HCEC 1CT (cell line): Measurements from ENCODE around the gene HAPLN3.

ENCODE experiments used
- DNase-seq: peaks from one replicate; pipeline ENCODE4 v3.0.0-alpha.2; 2017

Gene HAPLN3

DNA sequence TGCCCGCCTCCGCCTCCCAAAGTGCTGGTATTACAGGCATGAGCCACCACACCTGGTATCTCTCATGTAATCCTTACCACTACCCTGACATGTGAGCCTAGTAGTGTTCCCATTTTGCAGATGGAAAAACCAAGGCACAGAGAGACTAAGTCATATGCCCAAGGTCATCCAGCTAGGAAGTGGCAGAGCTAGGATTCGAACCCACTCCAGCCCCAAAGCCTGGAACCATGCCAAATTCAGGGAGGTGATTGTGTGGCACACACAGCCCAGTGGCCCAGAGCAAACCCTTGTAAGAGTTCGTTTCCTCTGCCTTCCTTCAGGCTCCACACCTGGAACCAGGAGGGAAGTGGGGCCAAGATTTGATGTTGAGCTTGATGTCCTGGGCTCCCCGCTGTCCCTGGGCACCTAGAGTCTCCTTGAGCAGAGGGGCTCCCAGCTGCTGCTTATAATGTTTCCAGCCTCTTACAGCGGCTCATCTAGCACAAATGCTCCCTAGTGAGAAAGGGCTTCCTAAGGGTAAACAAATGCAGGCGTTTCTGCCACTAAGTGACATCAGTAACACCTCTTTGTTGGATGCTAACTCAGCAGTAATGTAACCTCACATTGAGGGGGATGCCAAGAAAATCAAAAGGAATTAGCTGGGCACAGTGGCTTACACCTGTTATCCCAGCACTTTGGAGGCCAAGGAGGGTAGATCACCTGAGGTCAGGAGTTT, 3.6 kb downstream of the HAPLN3 start:
- no peak for DNase-seq

- DNase-seq, result no peak
These were observed 4.8 kb downstream of the HAPLN3 start for GRCh38 chr15:88890495-88890894.

DNA sequence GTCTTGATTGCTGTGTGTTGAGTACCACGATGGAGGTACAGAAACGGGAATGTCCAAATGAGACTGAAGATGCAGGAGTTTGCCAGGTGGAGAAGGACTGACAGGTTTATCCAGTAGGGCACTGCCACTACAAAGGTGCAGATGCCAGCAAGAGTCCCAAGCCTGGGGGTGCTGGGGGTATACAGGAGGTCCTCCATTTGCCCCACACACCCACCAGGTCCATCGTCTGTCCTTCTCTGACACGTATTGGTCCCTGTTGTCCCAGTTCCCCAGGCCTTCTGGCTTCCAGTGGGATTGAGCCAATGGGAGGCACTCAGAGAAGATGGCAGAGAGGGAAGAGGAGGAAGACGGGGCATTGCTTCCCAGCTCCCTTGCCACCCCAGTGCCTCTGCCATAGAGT, 6.6 kb downstream of the HAPLN3 start:
- no peak for DNase-seq

- no peak for DNase-seq
These were observed 8.2 kb downstream of the HAPLN3 start for GRCh38 chr15:88887068-88887580.

DNA sequence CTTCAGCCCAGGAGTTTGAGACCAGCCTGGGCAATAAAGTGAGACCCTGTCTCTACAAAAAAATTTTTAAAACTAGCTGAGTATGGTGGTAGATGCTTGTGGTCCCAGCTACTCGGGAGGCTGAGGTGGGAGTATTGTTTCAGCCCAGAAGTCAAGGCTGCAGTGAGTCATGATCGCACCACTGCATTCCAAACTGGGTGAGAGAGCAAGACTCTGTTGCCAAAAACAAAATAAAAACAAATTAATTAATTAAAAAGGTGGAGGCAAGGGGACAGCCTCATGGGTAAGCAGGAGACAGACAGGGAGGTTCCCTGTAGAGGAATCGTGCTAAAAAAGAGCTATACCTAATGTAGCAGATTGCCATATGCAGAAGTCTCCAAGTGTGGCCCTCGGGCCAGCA, 12.6 kb downstream of the HAPLN3 start:
- no peak for DNase-seq

GRCh38 chr15:88881775-88882174, 13.6 kb downstream of the HAPLN3 start:
- no peak for DNase-seq

DNA sequence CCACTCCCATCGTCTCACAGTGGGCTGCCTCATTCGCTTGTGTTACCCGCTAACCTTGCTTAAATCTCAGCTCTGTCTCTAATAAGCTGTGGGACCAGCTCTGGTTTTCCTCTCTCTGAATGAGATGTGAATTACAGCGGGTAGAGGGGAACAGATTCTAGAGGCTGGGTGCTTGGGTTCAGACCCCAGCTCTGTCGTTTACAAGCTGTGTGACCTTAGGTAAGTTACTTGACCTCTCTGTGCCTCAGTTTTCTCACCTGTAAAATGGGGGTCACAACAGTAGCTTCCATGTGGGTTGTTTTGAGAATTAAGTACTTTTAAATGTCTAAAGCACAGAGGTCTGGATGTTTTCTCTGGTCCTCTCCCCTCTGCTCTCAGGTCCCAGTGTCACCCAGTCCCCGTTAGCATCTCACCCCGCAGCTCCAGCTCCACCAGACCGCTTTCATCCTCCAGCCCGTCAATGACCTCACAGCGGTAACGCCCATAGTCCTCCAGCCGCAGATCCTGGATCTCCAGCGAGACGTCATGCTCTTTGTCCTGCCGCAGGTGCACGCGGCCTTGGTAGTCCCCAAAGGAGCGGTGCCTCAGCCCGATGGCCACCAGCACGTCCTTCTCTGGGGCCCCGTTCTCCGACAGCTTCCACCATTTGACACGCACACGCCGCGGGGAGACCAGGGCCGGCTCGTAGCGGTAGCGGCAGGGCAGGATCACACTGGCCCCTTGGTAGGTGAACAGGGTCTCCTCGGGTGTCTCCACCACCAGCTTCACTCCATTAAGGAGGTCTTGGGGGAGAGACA, 14.2 kb downstream of the HAPLN3 start:
- DNase-seq, result no peak

- peak; percentile 39 for DNase-seq
These were observed 16.6 kb downstream of the HAPLN3 start for GRCh38 chr15:88878720-88879184.

GRCh38 chr15:88877906-88878305, 17.4 kb downstream of the HAPLN3 start:
- DNase-seq, result no peak

DNA sequence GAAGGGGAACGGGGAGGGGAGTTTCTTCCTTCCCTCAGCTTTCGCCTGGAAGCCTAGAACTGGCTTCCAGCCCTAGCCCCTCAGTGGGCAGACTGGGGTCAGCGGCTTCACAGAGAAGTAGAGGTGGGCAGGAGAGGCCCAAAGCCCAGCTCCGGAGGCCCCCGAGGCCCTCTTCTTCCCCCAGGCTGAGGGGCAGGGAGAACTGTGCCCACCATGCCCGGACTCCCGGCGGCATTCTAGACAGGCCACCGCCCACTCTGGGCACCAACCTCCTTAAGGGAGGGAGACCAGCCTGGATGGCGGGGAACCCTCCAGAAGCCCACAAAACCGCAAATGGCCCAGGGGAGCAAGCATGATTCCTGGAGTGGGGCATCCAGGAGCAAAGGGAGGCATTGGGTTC, 17.9 kb downstream of the HAPLN3 start:
- no peak for DNase-seq

DNA sequence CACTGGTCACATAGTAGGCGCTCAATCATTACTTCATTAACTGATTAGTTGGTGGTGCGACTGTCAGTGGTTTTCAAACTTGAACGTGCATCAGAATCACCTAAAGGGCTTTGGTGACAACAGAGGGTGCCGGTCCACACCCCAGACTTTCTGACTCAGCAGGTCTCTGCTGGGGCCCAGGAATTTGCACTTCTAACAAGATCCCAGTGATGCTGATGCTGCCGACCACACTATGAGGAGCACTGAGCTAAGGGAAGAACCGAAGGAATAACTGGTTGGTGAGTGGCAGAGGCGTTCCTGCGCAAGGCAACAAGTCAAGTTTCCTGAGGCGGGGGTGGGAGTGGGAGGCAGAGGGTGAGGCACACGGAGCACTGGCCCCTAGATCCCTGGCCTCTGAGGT, 18.8 kb downstream of the HAPLN3 start:
- DNase-seq, result no peak

- no peak for DNase-seq
These were observed 20.7 kb downstream of the HAPLN3 start for GRCh38 chr15:88874684-88875083.

DNA sequence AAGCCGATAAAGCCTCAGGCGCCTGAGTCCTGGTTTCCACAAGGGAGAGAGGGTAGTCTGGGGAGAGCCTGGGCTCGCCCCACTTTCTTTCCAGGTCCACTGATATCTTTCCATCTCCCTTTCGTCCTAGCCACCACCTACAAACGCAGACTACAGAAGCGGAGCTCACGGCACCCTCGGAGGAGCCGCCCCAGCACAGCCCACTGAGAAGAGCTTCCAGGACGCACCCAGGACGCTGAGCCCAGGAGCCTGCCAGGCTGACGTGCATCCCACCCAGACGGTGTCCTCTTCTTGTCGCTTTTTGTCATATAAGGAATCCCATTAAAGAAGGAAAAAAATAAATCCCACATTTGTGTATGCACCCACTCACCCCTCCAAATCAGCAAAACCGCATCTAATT, 21.1 kb downstream of the HAPLN3 start:
- no peak for DNase-seq

GRCh38 chr15:88873786-88874185, 21.6 kb downstream of the HAPLN3 start:
- no peak for DNase-seq

- no peak for DNase-seq
These were observed 22.6 kb downstream of the HAPLN3 start for GRCh38 chr15:88872706-88873105.

- DNase-seq, result no peak
These were observed 23.2 kb downstream of the HAPLN3 start for GRCh38 chr15:88872106-88872505.

GRCh38 chr15:88871313-88871712, 24.0 kb downstream of the HAPLN3 start:
- no peak for DNase-seq

DNA sequence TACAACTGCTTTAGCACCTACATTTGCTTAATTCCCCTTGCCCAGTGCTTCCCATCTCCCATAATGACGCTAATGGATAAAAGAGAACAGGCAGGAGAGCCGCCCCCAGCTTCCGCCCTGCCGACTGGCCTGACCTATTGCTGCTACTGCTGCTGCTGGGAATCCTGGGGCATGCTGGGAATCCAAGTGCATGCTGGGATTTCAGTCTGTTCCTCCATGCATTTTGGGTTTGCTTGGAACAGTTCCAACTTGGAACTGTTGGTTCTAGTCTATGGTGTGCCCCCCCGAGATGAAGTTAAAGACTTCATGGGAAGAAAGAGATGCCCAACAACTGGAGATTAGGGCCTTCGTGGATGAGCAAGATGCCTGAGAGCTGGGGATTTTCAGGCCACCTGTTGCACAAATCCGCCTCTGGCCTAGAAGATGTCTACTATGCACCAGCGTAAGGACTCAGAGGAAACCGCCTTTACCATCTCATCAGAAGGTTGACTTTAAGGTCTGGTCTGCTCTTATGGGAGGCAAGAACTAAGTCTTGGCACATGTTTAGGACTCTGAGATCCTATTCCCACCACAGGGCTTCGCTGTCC, 29.0 kb downstream of the HAPLN3 start:
- no peak for DNase-seq

GRCh38 chr15:88865498-88866099, 29.7 kb downstream of the HAPLN3 start:
- DNase-seq, result no peak

- no peak for DNase-seq
These were observed 30.4 kb downstream of the HAPLN3 start for GRCh38 chr15:88864861-88865497.

- DNase-seq, result no peak
These were observed 31.9 kb downstream of the HAPLN3 start for GRCh38 chr15:88863412-88863811.

GRCh38 chr15:88860212-88860611, 35.1 kb downstream of the HAPLN3 start:
- no peak for DNase-seq

DNA sequence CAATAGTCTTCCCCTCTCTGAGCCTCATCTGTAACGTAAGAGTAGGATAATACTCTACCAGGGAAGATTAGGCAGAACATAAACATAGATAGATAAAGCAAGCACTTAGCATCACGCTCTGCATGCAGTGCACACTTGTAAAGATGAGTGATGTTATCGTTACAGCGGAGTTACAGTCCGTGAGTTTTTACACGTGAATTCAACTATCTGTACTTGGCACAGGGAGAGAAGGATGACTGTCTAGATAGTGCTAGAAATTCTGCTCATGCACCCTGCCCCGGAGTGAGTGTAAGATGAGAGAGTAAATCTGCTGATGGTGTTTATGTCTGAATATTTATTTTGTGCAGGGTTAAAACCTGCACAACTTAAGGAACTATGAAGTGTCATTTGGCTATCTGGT, 35.8 kb downstream of the HAPLN3 start:
- DNase-seq, result no peak
